Right renal pelvis (tissue), 4 donors: Measurements from ENCODE around the gene AHI1. TPM values are rescaled to one million over a fixed set of nuclear protein-coding genes. Genes with fewer than 3 reads are reported as not detected.
"Not testable (repeated sequence)": the region's sequence is repeated elsewhere in the genome, so short reads cannot be mapped to it uniquely, and the experiment has no call there.

ENCODE experiments used
- DNase-seq, 4 donors: peaks; one replicate each; pipeline ENCODE4 v3.0.0-alpha.2; 2013; ENCODE audit warnings: low read depth in 4 of 4, low spot score in 3 of 4, missing footprints in 1 of 4
- polyA plus RNA-seq, 4 donors: library from polyadenylated mRNA; unstranded; fragments of 120-200 nt; gene quantifications; one replicate each; pipeline ENCODE4 v1.2.1, GENCODE V29; 2013; ENCODE audit not compliant: insufficient read length in 4 of 4

AHI1 gene
- polyA plus RNA-seq, 4 donors, result 47.5 to 70.1 (median 58.9) TPM

DNA sequence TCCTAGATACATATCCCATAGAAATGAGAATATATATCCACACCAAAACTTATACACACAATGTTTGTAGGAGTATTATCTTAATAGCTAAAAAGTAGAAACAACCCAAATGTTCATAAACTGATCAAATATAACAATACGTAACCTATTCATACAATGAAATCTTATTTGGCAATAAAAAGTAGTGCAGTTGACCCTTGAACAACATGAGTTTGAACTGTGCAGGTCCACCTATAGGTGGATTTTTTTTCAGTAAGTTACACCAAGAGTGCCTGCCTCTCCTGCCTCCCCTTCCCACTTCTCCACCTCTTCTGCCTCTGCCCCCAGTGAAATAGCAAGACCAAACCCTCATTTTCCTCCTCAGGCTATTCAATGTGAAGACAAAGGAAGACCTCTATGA is 95.2 kb downstream of the AHI1 start:
- no peak for DNase-seq

DNA sequence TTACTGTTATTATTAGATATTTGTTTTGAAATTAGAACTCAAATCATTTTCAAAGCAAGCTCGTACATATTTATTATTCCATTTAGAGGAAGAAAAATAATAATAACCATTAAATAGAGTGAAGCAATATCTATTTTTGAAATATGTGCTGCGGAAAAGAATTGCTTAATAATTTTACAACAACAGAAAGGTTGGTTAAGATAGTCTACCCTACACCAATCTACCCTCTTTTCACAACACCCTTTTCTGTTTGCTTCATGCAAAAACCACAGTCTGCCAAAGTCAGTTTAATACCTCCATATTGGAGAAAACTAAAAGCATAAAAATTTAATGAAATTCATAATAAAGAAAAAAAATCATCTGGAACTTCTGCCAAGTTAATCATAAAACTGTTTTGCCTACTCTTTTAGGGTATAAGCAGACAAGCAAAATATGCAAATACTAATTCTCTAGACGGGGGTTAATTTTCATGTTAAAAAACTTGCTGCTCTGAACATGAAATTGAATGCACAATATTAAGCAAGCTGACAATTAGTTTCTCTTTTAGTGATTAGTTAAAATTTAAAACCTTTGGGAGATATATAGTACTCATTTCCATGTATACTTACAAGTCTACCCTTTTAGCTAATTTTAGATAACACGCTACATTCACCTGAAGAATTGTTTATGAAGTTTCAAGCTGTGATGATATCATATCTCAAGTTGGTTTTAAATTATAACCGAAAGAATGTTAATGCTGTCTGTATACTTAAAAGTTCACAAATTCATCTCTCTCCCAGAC is 100.2 kb downstream of the AHI1 start:
- no peak for DNase-seq

DNA sequence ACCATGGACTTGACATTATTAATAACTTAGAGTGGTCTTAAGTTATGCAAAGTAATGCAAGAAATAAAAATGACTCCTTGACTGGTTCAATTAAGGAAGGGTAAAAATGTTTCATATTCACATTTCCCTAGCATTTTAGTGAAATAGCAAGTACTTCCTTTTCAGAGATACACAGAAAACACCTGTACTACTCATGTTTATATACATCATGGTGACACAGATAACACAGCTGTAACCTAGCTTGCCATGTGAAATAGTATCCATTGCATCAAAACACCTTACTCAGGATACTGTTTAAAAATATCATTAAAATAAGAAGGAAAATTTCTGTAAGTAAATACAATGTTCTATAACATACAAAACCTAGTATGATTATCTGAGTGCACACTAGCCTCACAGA is 102.4 kb downstream of the AHI1 start:
- DNase-seq, result no peak

DNA sequence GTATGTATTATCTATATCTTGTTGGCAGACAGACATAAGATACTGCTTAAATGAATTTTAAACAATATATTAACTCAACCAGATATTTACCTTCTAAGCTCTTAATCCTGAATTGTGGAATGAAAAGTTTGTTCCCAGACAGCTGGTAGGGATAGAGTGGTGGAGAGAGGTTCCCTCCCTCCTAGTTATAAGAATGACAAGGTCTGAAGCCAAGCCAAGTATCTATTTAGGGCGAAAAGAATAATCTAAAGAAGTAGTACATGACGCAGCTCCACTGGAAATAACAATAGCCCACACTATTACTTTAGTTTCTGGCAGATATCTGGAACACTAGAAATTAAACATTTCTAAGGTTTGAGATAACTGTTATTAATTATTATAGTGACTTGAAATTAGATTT is 104.3 kb downstream of the AHI1 start:
- no peak for DNase-seq

DNA sequence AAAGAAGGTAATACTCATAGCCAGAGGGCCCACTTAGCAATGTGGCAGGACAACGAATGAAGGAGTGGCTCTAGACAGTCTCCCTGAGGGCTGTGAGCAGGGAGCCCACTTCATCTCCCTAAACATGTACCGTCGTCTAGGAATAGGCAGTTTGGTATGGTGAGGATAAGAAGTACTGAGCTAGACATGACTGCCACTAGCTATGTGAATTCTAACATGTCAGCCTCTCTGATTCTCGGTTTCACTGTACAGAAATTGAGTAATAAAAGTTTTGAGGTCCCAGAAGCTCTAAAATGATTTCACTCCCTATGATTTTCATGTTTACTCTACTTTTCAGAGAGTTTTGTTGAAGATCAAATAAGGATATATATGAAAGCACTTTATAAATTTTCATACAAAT is 107.1 kb downstream of the AHI1 start:
- no peak for DNase-seq

DNA sequence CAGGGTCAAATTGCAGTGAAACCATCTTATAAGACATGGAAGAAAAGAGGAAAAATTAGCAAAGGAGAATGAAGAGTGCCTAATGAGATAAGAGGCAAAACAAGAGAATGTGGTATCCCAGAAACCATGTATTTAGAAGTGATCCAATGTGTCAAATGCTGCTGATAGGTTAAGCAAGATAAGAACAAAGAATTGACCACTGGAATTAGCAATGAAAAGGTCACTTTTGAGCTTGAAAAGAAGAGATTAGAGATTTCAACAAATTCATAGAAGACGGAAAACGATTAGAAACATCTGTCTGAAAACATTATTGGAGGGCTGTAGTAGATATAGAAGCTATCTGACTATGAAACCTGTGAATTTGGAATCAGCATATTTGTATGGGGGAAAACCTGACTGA is 112.2 kb downstream of the AHI1 start:
- no peak for DNase-seq

DNA sequence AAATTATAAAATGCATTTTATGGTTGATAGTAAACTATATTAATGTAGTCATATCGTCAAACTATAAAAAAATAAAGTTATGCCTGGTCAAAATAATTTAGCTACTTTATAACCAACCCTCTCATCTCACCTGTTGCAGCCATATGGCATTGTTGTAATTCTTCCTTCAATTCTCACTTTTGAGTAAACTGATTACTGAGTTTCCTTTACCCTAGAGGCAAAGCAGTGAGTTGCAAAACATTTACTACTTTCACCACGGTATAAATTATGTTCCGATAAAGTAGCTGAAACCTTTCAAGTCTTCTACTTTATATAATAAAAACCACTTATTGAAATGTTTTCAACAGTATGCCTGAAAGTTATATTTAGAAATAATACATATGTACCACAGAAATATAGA is 113.8 kb downstream of the AHI1 start:
- no peak for DNase-seq

DNA sequence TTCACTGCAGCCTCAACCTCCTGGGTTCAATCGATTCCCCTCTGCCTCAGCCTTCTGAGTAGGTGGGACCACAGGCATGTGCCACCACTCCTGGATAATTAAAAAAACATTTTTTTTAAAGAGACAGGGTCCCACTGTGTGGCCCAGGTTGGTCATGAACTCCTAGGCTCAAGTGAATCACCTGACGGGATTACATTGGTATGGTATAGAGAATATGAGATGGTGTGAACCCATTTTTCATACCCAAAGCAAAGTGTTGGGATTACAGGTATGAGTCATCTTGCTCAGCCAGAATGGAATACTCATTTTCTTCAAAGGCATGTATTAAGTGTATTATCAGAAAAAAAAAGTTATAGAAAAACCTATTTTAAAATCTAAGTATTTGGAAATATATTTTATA is 114.2 kb downstream of the AHI1 start:
- no peak for DNase-seq

DNA sequence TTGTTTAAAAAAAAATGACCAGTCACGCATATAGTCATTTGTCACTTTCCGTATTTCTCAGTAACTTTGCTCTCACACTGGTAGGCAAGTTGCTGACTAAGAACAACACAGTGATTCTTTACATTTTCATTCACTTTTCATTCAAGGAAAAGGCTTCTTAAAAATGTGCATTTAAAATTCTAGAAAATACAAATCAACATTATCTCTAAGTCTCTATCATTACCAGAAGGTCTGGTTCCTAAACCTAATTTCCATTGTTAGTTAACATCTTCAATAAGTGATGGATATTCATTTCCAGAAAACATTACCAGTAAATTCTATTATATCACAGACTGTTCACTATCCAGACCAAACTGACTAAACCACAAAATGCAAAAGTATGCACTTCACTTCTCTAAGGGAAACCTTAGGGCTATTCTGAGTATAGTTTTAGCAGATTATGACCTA is 115.3 kb downstream of the AHI1 start:
- DNase-seq, result no peak

DNA sequence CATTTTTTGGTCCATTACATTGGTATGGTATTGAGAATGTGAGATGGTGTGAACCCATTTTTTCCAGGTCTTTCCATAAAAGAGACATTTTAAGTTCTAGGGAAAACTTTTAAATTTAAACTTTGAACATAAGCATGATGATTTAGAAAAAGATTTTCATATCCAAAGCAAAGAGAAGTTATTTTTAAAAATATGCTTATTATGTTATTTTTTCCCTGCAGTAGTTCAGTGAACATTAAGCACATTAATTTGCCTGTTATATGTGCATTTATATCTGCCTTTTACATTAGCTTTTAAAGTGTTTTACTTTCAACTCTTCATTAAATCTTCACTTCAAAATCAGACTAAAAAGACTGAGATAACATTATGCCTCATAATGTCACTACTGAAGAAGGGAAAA is 116.7 kb downstream of the AHI1 start:
- no peak for DNase-seq

DNA sequence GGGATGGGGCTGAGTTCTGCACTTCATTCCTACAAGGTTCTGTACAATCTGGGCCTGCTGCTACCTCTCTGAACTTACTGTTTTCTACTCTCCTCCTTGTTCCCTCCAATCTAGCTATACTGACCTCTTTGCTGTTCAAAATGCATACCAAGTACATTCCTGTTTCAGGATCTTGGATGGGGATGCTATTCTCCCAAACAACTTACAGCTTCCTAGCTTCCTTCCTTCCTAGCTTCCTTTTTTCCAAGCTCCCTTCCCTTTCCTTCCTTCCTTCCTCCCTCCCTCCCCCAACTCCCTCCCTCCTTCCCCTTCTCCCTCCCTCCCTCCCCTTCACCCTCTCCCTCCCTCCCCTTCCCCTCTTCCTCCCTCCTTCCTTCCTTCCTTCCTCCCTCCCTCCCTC is 117.9 kb downstream of the AHI1 start:
- no peak for DNase-seq

DNA sequence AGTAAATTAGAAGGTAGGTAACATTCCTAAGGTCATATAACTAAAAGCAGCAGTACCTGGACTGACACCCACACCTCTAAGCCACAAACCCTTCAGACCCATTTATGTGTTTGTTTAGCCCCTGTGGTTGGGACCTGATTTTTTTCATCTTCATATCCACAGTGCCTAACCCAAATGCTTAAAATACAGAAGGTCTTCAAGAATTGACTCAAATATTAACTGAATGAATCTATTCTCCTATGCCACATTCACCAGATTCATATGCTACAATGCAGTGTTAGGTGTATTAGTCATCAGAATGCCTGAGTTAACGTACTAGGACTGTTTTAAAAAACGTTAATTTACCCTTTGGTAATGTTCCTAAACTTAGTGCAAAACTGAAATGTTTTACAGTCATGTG is 124.8 kb downstream of the AHI1 start:
- no peak for DNase-seq

DNA sequence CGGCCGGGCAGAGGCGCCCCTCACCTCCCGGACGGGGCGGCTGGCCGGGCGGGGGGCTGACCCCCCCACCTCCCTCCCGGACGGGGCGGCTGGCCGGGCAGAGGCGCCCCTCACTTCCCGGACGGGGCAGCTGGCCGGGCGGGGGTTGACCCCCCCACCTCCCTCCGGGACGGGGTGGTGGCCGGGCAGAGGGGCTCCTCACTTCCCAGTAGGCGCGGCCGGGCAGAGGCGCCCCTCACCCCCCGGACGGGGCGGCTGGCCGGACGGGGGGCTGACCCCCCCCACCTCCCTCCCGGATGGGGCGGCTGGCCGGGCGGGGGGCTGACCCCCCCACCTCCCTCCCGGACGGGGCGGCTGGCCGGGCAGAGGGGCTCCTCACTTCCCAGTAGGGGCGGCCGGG is 133.9 kb downstream of the AHI1 start:
- not testable (repeated sequence) for DNase-seq

DNA sequence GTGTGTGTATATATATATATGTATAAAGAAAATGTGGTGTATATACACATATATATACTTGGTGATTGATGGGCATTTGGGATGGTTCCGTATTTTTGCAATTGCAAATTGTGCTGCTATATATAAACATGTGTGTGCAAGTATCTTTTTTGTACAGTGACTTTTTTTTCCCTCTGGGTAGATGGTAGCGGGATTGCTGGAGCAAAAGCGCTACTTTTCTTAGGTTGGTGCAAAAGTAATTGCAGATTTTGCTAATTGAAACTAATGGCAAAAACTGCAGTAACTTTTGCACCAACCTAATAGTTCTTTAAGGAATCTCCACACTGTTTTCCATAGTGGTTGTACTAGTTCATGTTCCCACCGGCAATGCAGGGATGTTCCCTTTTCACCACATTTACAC is 135.4 kb downstream of the AHI1 start:
- no peak for DNase-seq

DNA sequence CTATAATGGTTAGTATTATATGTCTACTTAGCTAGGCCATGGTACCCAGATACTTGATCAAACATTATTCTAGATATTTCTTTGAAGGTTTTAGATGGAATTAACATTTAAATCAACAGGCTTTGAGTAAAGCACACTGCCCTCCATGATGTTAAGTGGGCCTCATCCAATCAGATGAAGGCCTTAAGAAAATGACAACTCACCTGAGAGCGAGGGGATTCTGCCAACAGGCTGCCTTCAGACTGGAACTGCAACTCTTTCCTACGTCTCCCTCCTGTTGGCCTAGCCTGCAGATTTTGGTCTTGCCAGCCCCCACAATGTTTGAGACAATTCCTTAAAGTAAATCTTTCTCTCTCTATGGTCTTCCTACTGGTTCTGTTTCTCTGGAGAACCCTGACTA is 137.3 kb downstream of the AHI1 start:
- DNase-seq, result no peak

DNA sequence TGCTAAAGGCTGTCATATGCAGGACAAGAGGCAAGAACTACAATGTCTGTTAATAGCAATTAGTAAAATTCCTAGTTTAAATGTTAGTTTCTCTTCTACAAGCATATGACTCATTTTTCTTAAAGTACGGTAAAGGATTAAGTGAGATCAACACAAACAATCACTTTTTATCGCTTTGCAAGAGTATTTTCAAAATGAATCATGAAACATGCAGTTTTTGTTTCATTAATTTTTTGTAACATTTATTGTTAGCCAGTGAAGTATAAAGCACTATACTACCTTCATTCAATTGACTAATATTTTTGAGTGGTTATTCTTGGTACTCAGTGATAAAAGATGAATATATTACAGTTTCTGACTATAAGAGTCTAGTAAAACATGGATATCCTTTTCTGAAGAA is 138.6 kb downstream of the AHI1 start:
- DNase-seq, result no peak

DNA sequence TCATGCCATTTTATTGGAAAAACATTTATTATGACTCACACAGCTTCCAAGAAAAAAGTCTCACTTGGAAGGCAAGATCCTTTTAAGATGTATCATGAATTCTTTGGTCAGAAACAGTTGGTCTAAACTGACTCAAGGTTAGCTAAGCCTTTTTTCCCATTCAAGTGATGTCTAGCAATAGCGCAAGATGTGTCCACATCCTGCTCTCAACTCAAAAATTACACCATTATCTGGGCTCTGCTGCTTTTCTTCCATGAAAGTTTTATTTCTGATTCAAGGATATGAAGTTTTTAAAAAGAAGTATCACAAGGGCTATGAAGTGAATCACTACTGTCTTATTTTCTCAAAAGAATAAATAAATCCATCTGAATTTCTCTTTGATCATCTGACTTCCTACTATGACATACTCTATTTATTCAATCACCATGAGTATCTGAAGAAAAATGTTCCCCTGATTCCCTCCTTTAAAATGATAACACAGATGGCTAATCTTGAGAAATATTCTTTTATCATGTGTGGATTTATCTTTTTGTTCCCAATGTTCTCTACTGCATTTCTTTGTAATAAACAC is 139.2 kb downstream of the AHI1 start:
- no peak for DNase-seq

DNA sequence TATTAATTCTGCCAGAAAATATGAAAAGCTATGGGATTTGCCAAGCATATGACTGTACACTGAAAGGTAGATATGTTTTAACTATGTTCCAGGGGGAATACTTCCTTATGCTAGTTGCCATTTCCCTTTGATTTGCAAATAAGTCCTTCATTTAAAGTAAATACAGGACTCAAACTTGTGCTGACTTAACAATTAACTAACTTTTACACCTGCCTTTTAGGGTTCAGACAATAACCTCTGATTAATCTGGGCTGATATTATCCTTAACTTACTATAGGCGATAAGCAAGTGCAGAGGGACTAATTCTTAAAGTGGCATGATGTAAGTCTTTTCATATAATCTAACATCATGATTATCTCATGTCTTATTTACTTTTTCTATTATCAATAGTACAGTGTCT is 143.1 kb downstream of the AHI1 start:
- no peak for DNase-seq

DNA sequence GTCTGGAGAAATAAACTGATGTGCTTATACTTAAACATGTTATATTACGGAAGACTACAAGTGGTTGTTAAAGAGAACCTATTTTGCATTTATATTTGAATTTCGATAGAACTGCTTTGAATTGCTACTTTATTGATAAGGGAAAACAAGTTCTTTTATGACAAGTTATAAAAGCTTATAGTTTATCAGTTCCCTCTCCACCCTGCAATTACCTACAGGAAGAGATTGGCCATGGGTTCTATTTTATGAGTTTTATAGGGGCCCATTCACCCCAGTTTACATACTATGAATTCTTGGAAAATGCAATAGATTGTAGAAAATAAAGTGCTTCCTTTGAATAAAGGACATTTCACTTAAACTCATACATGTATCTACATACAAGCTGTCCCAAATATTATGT is 144.4 kb downstream of the AHI1 start:
- DNase-seq, result no peak

DNA sequence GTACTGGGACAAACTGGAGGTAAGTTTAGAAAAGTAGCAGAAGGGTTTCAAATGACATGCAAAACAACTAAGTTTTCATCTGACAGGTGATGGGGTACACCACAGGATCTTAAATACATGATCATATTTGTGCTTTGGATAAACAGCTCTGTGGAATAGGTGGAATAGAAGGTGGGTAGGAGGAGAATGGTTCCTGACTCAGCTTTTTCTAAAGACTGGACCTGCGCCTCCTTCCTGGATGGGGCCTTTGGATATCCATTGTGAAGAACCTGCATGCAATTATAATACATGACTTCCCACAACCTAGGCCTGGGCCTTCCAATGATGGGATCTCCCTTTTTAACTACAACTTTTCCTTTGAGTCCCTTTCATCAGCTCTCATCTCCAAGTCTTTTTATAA is 145.9 kb downstream of the AHI1 start:
- no peak for DNase-seq

DNA sequence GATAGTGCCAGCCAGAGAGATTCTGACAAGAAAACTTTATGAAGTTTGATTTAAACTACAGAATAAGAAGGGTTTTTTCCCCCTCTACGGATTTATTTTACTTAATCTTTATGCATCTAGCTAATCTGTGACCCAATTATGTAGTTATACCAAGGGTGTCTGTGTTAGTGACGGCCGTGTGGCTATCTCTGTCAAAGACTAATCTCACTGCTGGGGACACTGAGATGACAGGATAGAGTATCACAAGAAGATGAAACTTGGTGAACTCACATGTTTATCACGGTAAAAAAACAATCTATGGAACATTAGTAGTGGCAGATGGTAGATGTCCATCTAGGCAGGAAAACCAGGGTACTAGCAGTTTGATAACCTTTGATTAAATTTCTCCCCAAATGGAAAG is 149.7 kb downstream of the AHI1 start:
- no peak for DNase-seq

DNA sequence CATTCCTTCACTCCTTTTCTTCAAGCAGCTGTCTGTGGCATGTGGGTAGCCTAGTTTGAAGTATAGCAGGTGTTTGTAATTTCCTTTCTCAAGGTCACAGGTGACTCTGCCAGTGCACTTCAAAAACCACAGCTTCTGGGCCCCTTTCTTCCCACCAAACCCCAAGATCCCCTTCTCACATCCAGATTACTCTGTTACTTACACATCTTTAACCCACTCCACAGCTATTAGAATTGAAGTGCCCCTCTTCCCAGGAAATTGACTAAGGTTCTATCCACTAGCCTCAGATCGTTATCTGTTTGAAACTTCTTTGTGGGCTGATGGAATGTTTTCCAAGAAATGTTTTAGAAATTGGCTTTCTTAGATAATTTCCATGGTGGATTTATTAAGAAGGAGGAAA is 150.8 kb downstream of the AHI1 start:
- DNase-seq, result no peak

DNA sequence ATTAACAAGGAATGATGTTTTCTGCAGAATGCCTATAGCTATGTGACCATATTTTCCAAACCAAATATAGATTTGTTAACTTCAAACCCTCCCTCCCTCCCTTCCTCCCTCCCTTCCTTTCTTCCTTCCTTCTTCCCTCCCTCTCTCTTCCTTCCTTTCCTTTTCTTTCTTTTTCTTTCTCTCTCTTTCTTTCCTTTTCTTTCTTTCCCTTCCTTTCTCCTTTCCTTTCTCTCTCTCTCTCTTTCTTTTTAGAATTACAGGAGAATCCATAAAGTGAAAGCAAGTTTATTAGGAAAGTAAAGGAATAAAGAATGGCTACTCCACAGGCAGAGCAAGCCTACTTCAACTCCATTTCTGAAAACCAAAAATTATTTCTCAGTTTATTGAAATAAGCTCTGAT is 153.0 kb downstream of the AHI1 start:
- DNase-seq, result no peak
